HG02870 (cell line): Measurements from ENCODE around the gene TRAM2.

Experiments used
- ATAC-seq: cut with Tn5 transposase; IDR thresholded peaks from one replicate; pipeline ENCODE4 v1.9.1; 2021; ENCODE audit warnings: mild to moderate bottlenecking, moderate library complexity; ENCODE audit not compliant: unreplicated experiment

TRAM2 gene

GRCh38 chr6:52512199-52512598 is 64.7 kb downstream of the TRAM2 start:
- no peak for ATAC-seq

- ATAC-seq = no peak
These were observed 65.2 kb downstream of the TRAM2 start for GRCh38 chr6:52511572-52512151.

GRCh38 chr6:52511163-52511562 is 65.7 kb downstream of the TRAM2 start:
- no peak for ATAC-seq

- no peak for ATAC-seq
These were observed 66.7 kb downstream of the TRAM2 start for GRCh38 chr6:52510213-52510562.

- no peak for ATAC-seq
These were observed 67.3 kb downstream of the TRAM2 start for GRCh38 chr6:52509281-52510212.

- ATAC-seq = no peak
These were observed 68.6 kb downstream of the TRAM2 start for GRCh38 chr6:52508261-52508739.

- ATAC-seq = no peak
These were observed 69.2 kb downstream of the TRAM2 start for GRCh38 chr6:52507557-52508260.

- no peak for ATAC-seq
These were observed 70.4 kb downstream of the TRAM2 start for GRCh38 chr6:52506476-52506875.

- ATAC-seq = no peak
These were observed 71.0 kb downstream of the TRAM2 start for GRCh38 chr6:52505726-52506409.

GRCh38 chr6:52504782-52505136 is 72.1 kb downstream of the TRAM2 start:
- ATAC-seq = no peak

- ATAC-seq = no peak
These were observed 72.7 kb downstream of the TRAM2 start for GRCh38 chr6:52503851-52504781.

GRCh38 chr6:52503323-52503747 is 73.5 kb downstream of the TRAM2 start:
- ATAC-seq = no peak

GRCh38 chr6:52502306-52503029 is 74.4 kb downstream of the TRAM2 start:
- ATAC-seq = no peak

GRCh38 chr6:52500238-52501129 is 76.4 kb downstream of the TRAM2 start:
- no peak for ATAC-seq

- no peak for ATAC-seq
These were observed 77.1 kb downstream of the TRAM2 start for GRCh38 chr6:52499681-52500236.

- ATAC-seq = peak; percentile 0
These were observed 77.8 kb downstream of the TRAM2 start for GRCh38 chr6:52499026-52499425.

- peak; percentile 50 for ATAC-seq
These were observed 78.3 kb downstream of the TRAM2 start for GRCh38 chr6:52498538-52499017.
